B cell (primary cell): ENCODE measurements around the gene SCN11A.

Experiments
- CTCF ChIP-seq: fragments of 200-600 bp; IDR thresholded peaks from one replicate; pipeline ENCODE4 v1.8.0; 2022; ENCODE audit warnings: antibody characterized with exemption, mild to moderate bottlenecking
- EZH2 ChIP-seq: IDR thresholded peaks from 2 replicates; pipeline ENCODE4 v1.6.1; 2012; ENCODE audit warnings: borderline replicate concordance, low read depth, mild to moderate bottlenecking, moderate library complexity, low read length; ENCODE audit not compliant: insufficient read depth, poor library complexity, severe bottlenecking

- TF ChIP-seq CTCF = no peak
- no peak for TF ChIP-seq EZH2
Measured at GRCh38 chr3:39082666-39083313, 31.0 kb upstream of the SCN11A start.
